Activated naive CD8-positive, alpha-beta T cell treated with anti-CD3 and anti-CD28 coated beads, Interleukin-2, amount 50 U/mL, for 24 hours (primary cell): ENCODE results near the gene RFPL3.
"Not testable (repeated sequence)": the region's sequence is repeated elsewhere in the genome, so short reads cannot be mapped to it uniquely, and the experiment has no call there.

ENCODE experiments used
- ATAC-seq: fragments of 150-1000 bp; cut with Tn5 transposase; one replicate; pipeline ENCODE4 v1.10.0; 2021
- DNase-seq: peaks from one replicate; pipeline ENCODE4 v3.0.0; 2021
- H3K27ac Mint-ChIP-seq: one replicate; pipeline ENCODE4 v1.8.0; 2021; ENCODE audit warnings: mild to moderate bottlenecking, mixed read lengths
- H3K27me3 Mint-ChIP-seq: one replicate; pipeline ENCODE4 v1.8.0; 2021; ENCODE audit warnings: mixed read lengths
- H3K36me3 Mint-ChIP-seq: one replicate; pipeline ENCODE4 v1.8.0; 2021; ENCODE audit warnings: low read depth, mixed read lengths
- H3K4me1 Mint-ChIP-seq: one replicate; pipeline ENCODE4 v1.8.0; 2021; ENCODE audit warnings: mixed read lengths
- H3K4me3 Mint-ChIP-seq: one replicate; pipeline ENCODE4 v1.8.0; 2021; ENCODE audit warnings: mild to moderate bottlenecking, moderate library complexity, mixed read lengths
- H3K9me3 Mint-ChIP-seq: one replicate; pipeline ENCODE4 v1.8.0; 2021; ENCODE audit warnings: mixed read lengths

RFPL3 gene

DNA sequence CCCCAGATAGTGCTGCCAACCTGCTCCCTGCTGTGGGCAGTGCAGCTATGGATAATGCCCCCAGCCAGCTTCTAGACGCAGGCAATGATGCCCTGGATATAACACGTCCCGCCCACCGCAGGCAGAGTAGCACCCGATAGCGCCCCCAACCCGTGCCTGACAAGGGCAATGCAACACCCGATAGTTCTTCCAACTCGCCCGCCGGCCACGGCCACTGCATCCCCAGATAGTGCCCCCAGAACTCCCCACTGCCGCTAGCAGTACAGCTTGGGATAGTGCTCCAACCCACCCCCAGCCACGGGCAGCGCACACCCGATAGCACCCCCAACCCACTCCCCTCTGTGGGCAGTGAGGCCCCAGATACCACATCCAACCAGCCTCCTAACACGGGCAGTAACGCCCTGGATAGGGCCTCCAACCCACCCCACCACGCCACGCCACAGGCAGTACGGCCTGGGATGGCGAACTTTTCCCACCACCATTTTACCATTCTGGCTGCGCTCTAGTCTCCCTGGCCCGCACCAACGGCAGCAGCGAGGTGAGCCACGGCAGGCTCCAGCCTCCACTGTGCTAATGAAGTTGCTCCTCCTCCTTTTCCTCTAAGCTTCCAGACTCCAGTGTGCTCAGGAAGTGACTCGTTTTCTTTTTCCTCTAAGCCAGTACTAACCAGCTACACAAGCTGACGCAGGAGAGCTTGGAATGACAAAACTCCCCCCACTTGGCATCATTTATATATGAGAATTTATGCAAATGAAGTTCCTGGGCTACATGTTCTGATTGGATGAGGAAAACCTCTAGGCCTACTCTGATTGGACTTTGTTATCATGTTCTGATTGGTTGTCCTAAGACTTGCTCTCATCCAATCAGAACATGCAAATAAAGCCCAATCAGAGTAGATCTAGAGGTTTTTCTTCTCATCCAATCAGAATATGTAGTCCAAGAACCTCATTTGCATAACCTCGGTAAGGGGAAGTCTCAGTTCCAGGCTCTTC lies 3.0 kb upstream of the RFPL3 start:
- no peak overlapping the region for H3K4me3 Mint-ChIP-seq
- DNase-seq, result no peak
- no peaks in the 10 kb centered on the region for H3K27me3 Mint-ChIP-seq
- no peaks in the 10 kb centered on the region for H3K36me3 Mint-ChIP-seq
- no peak overlapping the region for H3K27ac Mint-ChIP-seq
- no peak for ATAC-seq
- no peaks in the 10 kb centered on the region for H3K4me1 Mint-ChIP-seq
- H3K9me3 Mint-ChIP-seq, result no peaks in the 10 kb centered on the region

DNA sequence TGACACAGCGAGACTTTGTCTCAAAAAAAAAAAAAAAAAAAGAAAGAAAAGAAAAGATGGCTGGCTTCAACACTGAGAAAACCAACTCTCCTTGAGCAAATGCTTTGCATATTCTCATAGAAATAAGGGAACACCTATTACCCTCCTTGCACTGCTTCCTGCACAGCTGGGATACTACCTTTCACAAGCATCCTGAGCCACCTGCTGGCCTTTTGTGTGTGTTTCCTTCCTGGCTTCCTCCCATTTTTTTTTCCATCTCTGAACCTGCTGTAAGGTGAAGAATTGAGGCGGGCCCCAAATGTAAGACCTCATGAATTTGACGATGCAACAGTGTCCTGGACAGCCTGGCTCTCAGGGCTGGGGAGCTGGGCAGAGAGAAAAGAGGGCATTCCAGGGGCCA lies 1.9 kb upstream of the RFPL3 start:
- Mint-ChIP-seq H3K36me3 (no peaks in the 10 kb centered on the region), H3K4me3 (no peak overlapping the region)
- no peak for ATAC-seq

DNA sequence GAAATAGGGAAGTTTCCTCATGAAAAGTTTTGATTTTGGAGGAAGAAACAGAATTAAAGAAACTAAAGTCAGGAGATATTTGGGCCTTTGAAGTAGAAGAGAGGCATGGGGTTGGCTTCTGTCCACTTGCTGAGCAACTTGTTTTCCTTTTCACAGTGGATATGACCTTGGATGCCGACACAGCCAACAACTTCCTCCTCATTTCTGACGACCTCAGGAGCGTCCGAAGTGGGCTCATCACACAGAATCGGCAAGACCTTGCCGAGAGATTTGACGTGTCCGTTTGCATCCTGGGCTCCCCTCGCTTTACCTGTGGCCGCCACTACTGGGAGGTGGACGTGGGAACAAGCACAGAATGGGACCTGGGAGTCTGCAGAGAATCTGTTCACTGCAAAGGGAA lies 2.4 kb downstream of the RFPL3 start:
- H3K27ac Mint-ChIP-seq, H3K9me3 Mint-ChIP-seq, H3K4me1 Mint-ChIP-seq, DNase-seq, H3K36me3 Mint-ChIP-seq, H3K27me3 Mint-ChIP-seq, H3K4me3 Mint-ChIP-seq, ATAC-seq: not testable (repeated sequence)

More for the DNA sequence above, 1.9 kb upstream of the RFPL3 start:
- no peak overlapping the region for H3K27ac Mint-ChIP-seq
- no peak for DNase-seq
- no peaks in the 10 kb centered on the region for H3K27me3 Mint-ChIP-seq
- H3K4me1 Mint-ChIP-seq, result no peaks in the 10 kb centered on the region
- H3K9me3 Mint-ChIP-seq, result no peaks in the 10 kb centered on the region

DNA sequence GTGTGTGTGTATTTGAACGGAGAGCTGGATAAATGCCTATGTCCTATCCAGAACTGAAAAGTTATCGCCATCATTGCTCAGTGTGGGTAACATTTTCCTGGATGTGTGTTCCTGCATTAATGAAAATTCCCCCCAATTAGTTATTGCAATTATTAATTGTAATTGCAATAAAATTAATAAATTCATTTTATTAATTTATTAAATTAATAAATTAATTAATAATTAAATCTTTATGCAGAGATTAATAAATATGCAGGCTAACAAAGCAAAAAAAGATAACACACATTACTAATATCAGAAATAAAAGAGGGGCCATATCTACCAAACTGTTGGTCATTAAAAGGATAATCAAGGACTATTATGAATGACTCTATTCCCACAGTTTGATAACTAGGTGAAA lies 3.6 kb downstream of the RFPL3 start:
- Mint-ChIP-seq H3K4me3 (no peak overlapping the region), H3K27ac (no peak overlapping the region), H3K4me1 (no peaks in the 10 kb centered on the region), H3K9me3 (no peaks in the 10 kb centered on the region), H3K27me3 (no peaks in the 10 kb centered on the region), H3K36me3 (no peaks in the 10 kb centered on the region)
- no peak for DNase-seq
- ATAC-seq, result no peak

DNA sequence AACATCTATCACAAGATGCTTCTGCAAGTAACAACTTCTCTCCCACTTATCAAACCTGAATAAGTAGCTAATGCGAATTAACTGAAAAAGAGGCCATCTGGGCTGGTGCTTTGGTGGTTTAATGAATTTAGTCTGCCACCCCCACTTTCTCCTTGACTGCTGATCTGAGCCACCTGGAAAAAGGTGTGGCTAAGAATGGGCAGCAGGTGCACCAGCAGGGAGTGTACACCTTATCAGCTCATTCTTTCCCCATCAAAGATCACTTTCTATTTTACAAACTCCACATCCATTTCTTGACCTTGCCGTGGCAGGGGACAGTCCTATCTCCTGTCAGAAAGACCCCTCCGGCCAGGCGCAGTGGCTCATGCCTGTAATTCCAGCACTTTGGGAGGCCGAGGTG lies 6.5 kb downstream of the RFPL3 start:
- Mint-ChIP-seq H3K4me1 (no peaks in the 10 kb centered on the region), H3K36me3 (no peaks in the 10 kb centered on the region), H3K4me3 (no peak overlapping the region), H3K27me3 (no peaks in the 10 kb centered on the region), H3K27ac (no peak overlapping the region), H3K9me3 (no peaks in the 10 kb centered on the region)
- ATAC-seq (no peak), DNase-seq (no peak)

DNA sequence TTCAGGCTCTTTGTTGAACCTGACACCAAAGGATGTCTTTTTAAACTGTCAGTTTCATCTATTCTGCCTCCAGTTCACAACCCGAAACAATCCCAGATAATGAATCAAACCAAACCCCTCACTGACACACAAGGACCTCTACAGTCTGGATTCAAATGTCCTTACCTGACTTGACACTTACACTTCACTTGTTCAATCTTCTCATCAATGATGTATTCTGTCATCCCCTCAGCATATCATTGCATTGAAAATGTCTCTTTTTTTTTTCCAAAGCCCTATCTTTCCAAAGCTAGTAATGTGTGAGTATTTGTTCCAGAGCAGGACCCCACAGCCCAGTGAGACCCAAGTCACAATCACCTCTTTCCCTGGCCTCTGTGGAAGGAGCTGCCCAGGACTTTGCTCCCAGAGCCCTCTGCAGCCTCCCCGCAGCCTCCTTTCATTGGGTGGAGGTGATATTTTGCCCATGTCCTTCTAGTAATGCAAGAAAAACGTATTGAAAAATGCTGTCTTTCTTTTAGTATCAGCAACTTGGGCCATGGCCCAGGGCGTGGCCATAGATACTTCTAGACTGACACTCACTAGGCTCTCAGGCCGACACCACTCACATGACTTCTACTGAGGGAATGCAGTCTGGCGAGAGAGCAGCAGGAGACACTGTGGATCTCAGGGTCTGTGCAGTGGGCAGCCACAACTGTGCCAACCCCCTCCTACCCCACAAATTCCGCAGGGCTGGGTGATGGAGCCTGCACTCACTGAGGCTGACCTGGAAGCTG lies 18.2 kb downstream of the RFPL3 start:
- Mint-ChIP-seq H3K4me1 (no peaks in the 10 kb centered on the region), H3K4me3 (no peak overlapping the region), H3K36me3 (no peaks in the 10 kb centered on the region), H3K27ac (no peak overlapping the region), H3K9me3 (no peaks in the 10 kb centered on the region), H3K27me3 (no peaks in the 10 kb centered on the region)
- no peak for DNase-seq
- ATAC-seq, result no peak

DNA sequence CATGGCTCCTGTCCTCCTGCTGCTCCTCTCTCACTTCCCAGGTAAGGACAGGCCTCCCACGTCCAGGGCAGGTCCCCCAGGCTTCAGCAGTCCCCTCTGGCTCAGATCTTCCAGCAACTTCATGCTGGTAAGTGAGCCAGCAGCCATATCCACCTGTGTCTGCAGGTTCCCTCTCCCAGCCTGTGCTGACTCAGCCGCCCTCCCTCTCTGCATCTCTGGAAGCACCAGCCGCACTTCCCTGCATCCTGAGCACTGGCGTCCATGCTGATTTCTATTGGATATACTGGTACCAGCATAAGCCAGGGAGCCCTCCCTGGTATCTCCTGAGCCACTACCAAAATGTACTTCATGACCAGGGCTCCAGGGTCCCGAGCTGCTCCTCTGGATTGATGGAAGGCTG lies 19.0 kb downstream of the RFPL3 start:
- H3K27ac Mint-ChIP-seq, result no peak overlapping the region
- H3K9me3 Mint-ChIP-seq, result no peaks in the 10 kb centered on the region
- no peaks in the 10 kb centered on the region for H3K36me3 Mint-ChIP-seq
- ATAC-seq, result no peak
- H3K4me1 Mint-ChIP-seq, result no peaks in the 10 kb centered on the region
- DNase-seq, result no peak
- H3K27me3 Mint-ChIP-seq, result no peaks in the 10 kb centered on the region
- H3K4me3 Mint-ChIP-seq, result no peak overlapping the region

DNA sequence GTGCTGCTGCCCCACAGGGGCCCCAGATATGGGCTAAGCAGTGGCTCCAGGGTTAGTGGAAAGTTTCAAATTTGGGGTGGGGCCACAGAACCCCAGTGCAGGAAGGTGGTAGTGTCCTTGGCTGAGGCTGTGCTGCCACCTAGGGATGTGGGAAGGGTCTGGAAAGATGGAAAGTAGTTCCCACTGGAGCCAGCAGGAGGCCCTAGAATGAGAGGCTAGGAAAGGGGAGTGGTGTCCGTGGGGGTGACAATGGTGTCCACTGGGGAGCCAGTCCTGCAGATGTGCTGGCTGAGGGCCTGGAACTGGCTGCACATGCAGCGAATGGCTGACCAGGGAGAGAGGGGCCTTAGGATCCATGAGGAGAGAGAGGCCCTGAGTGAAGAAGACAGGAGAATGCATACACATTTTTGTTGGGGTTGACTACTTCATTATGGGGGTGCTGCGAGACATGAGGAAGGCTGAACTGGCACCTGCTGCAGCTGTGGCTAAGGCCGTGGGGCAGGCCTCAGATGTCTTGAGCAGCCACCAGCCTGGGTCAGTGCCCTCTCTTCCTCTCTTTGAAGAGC lies 21.1 kb downstream of the RFPL3 start:
- ATAC-seq (peak; percentile 69), DNase-seq (peak; percentile 17)
- Mint-ChIP-seq H3K27ac (no peak overlapping the region), H3K9me3 (no peaks in the 10 kb centered on the region), H3K4me3 (no peak overlapping the region), H3K27me3 (no peaks in the 10 kb centered on the region), H3K36me3 (no peaks in the 10 kb centered on the region), H3K4me1 (no peaks in the 10 kb centered on the region)

DNA sequence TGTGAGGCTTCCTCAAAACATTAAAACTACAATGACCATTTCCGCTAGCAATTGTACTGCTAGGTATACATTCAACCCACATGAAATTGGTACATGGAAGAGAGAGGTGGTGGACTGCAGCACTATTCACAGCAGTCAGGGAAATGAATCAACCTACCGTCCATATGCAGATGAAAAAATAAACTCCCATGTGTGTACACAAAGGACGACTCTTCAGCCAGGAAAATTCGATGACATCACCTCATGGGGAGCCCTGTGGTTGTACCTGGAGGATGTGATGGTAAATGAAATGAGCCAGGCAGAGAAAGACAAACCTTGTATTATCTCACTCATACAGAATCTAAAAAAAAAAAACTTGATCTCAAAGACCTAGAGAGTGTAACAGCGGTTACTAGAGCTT lies 23.3 kb downstream of the RFPL3 start:
- no peaks in the 10 kb centered on the region for H3K4me1 Mint-ChIP-seq
- ATAC-seq (no peak), DNase-seq (no peak)
- no peak overlapping the region for H3K4me3 Mint-ChIP-seq
- H3K27ac Mint-ChIP-seq, result no peak overlapping the region
- no peaks in the 10 kb centered on the region for H3K36me3 Mint-ChIP-seq
- no peaks in the 10 kb centered on the region for H3K27me3 Mint-ChIP-seq
- H3K9me3 Mint-ChIP-seq, result no peaks in the 10 kb centered on the region

DNA sequence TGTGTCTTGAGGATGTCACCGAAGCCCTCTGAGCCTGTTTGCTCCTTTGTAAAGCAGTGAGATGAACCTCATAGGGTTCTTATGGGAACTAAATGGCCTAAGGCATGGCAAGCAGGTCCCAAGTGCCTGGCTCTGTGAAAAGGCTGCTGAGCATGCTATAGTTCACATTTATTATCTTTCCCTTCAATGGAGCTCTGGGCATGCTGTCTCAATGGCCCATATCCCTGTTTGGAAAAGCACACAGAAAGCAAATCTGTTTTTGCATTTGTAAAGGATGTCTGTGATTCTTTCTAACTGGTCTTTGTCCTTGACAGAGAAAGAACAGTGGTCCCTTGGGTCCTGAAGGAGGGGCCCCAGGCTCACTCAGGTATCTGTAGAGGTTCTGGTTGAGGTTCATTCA lies 28.0 kb downstream of the RFPL3 start:
- H3K9me3 Mint-ChIP-seq, result no peaks in the 10 kb centered on the region
- DNase-seq (no peak), ATAC-seq (no peak)
- peaks cover 25% of the 10 kb centered on the region for H3K36me3 Mint-ChIP-seq
- no peak overlapping the region for H3K4me3 Mint-ChIP-seq
- H3K27me3 Mint-ChIP-seq, result no peaks in the 10 kb centered on the region
- no peaks in the 10 kb centered on the region for H3K4me1 Mint-ChIP-seq
- H3K27ac Mint-ChIP-seq, result no peak overlapping the region

DNA sequence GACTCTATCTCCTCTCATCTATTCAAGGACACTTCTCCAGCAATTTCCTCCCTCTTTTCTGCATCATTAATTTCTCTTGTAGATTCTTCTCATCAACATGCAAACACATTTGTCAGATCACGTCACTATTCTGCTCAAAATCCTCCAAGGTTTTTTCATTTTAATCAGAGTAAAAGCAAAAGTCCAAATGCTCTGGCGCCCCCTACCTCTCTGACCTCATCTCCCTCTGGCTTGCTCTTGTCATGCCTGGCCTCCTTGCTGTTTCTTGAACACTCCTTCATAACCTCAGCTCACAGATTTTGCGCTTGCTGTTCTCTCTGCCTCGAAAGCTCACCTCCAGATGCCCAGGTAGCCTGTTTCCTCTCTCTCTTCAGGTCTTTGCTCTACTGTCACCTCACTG lies 32.0 kb downstream of the RFPL3 start:
- Mint-ChIP-seq H3K9me3 (no peaks in the 10 kb centered on the region), H3K4me1 (no peaks in the 10 kb centered on the region), H3K27me3 (no peaks in the 10 kb centered on the region), H3K36me3 (peaks cover 41% of the 10 kb centered on the region), H3K4me3 (no peak overlapping the region), H3K27ac (no peak overlapping the region)
- DNase-seq (peak; percentile 19), ATAC-seq (no peak)

DNA sequence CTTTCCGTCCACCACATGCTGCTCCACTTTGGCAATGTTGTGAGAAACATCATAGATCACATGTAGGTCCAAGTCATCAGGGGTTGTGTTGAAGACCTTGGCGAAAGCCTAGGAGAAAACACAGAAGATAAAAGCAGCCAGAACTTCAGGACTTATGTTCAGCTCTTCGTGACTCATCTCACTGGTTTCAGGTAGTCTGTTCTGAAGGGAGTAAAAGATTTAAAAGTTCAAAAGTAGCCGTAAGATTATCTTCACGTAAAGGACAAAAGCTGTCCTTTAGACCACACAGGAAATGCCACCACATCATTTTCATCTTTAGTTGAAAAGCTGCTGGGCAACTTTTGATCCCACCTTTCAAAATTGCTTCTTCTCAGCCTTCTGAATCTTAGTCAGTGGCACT lies 37.4 kb downstream of the RFPL3 start:
- no peak overlapping the region for H3K4me3 Mint-ChIP-seq
- peaks cover 6% of the 10 kb centered on the region for H3K4me1 Mint-ChIP-seq
- no peaks in the 10 kb centered on the region for H3K27me3 Mint-ChIP-seq
- H3K36me3 Mint-ChIP-seq, result peaks cover 46% of the 10 kb centered on the region
- ATAC-seq, result peak; percentile 57
- no peaks in the 10 kb centered on the region for H3K9me3 Mint-ChIP-seq
- DNase-seq, result no peak
- H3K27ac Mint-ChIP-seq, result peak overlapping the region; percentile 66

DNA sequence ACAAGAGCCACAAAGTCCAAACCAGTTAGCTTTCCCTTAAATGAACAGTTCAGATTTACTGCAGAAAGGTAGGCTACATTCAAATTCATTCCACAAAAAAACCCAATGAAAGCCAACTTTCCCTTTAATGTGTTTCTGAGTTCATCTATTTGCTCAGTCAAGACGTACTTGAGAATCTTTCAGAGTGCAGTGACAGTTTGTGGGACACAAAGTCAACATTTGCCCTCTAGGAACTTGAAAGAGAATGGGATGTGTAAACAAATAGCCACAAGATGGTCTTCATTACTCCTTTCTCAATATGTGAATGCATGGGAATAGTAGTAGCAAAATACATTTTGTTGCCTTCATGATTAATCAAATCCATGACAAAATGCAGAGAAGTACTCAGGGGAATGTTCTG lies 38.6 kb downstream of the RFPL3 start:
- peaks cover 6% of the 10 kb centered on the region for H3K4me1 Mint-ChIP-seq
- H3K9me3 Mint-ChIP-seq, result no peaks in the 10 kb centered on the region
- no peak overlapping the region for H3K27ac Mint-ChIP-seq
- peaks cover 52% of the 10 kb centered on the region for H3K36me3 Mint-ChIP-seq
- DNase-seq (no peak), ATAC-seq (no peak)
- no peaks in the 10 kb centered on the region for H3K27me3 Mint-ChIP-seq
- no peak overlapping the region for H3K4me3 Mint-ChIP-seq

DNA sequence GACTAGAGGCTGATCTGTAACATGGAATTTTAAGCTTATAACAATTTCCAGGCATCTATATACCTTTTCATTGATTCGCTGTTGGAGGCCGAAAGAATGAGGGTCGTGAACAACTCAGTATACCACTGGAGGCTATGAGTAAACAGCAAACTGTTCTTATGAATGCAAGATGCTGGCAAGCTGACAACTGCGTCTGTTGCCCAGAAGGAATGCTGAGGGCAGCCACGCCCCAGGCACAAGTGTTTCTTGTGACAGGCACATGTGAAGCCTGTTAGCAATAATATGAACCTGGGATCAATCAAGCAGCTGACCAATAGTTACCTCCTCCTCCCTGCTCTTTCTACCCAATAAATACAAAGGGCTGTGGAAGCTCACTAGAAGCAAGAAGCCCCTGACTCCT lies 39.1 kb downstream of the RFPL3 start:
- Mint-ChIP-seq H3K9me3 (no peaks in the 10 kb centered on the region), H3K4me3 (no peak overlapping the region), H3K4me1 (peaks cover 6% of the 10 kb centered on the region), H3K27ac (no peak overlapping the region), H3K27me3 (no peaks in the 10 kb centered on the region), H3K36me3 (peaks cover 55% of the 10 kb centered on the region)
- no peak for ATAC-seq
- DNase-seq, result no peak

DNA sequence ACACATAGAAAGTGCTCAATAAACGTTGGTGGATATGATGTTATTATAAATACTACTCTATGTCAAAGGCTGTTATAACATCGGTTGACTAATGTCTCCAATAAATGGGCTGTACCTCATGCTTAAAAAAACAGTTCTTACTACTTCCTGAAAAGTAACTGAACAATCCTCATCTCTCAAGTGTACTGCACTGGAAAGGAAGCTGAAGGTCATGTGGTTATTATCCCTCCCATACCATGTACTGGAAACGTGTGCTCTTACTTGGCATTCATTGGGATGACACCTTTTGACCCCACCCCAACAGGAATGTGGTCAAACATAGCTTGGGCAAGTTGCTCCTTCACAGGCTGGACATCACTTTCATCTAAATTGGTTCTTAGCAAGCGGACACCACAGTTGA lies 43.8 kb downstream of the RFPL3 start:
- Mint-ChIP-seq H3K36me3 (peaks cover 52% of the 10 kb centered on the region), H3K9me3 (no peaks in the 10 kb centered on the region), H3K4me1 (peaks cover 1% of the 10 kb centered on the region), H3K27ac (no peak overlapping the region), H3K4me3 (no peak overlapping the region), H3K27me3 (no peaks in the 10 kb centered on the region)
- ATAC-seq, result no peak
- no peak for DNase-seq
